ENCODE results near the gene CEMIP. TPM values are rescaled to one million over a fixed set of nuclear protein-coding genes. Genes with fewer than 3 reads are reported as not detected.

CEMIP gene
- total and polyA plus RNA-seq, 2 of the 8 experiments (the other 6 are each of a cell fraction or from before 2014, with no cell fraction given): 0.11 to 0.60 TPM

GRCh38 chr15:80939216-80939615 is 160.0 kb downstream of the CEMIP start:
- H3K79me1 ChIP-seq (ENCODE audit: low read depth, low read length): no peaks in the 10 kb centered on the region
- no peak overlapping the region for H3K23ac ChIP-seq (ENCODE audit: insufficient read length)
- H3K27me3 ChIP-seq (replicated peaks in 1 of 4; ENCODE audit: control insufficient read depth in 3 of 4, extremely low read depth in 1 of 4, insufficient read depth in 3 of 4, low read length in 3 of 4): no peaks in the 10 kb centered on the region
- FAIRE-seq: no peak
- no peak for DNase-seq (ENCODE audit: low read depth in 1 of 2, low spot score in 2 of 2)
- peaks cover 0 to 3% of the 10 kb centered on the region in 2 experiments for H4K20me1 ChIP-seq (replicated peaks in 1 of 2; ENCODE audit: control insufficient read depth in 1 of 2, insufficient read depth in 2 of 2, low read length in 2 of 2)
- no peak overlapping the region for H4K8ac ChIP-seq (ENCODE audit: extremely low read depth, insufficient read depth, low read length)
- no peak overlapping the region for H2AK5ac ChIP-seq (ENCODE audit: low read depth, low read length)
- H3K4ac ChIP-seq (replicated peaks; ENCODE audit: insufficient read length, low read depth, low read length): no peak overlapping the region
- no peaks in the 10 kb centered on the region for H3K9me3 ChIP-seq (ENCODE audit: insufficient read depth in 2 of 2, low read depth in 1 of 2, low read length in 1 of 2)
- CTCF ChIA-PET (ENCODE audit: partially characterized antibody): interaction anchor here (1.2 to 2.3 kb wide), 3 partner anchors 11 to 31 kb away, joined by 3 to 12 read pairs (median 4); no protein-coding TSS in a partner anchor
- no peak overlapping the region for H3K9ac ChIP-seq (replicated peaks in 1 of 4; ENCODE audit: extremely low read depth in 1 of 4, low read depth in 3 of 4, low read length in 3 of 4)
- H2BK15ac ChIP-seq (ENCODE audit: low read length): no peak overlapping the region
- H3K4me2 ChIP-seq (ENCODE audit: insufficient read depth in 1 of 2, low read depth in 2 of 2, low read length in 2 of 2): no peak overlapping the region
- H3K36me3 ChIP-seq (ENCODE audit: control insufficient read depth in 2 of 4, insufficient read depth in 4 of 4, low read length in 3 of 4): peaks cover 0 to 4% (median 1%) of the 10 kb centered on the region in 4 experiments; a peak in 4 of 8 replicates
- 90% methylated on average over 3 of the region's 3 CpGs; no CpG with 5 or more reads in 1 of the 2 experiments for whole genome bisulfite sequencing, 2 experiments (ENCODE audit: extremely low coverage in 1 of 2, insufficient coverage in 1 of 2, insufficient read length in 1 of 2, insufficient replicate concordance in 2 of 2, low coverage in 1 of 2, low lambda C conversion rate in 2 of 2, missing lambda C conversion rate in 1 of 2)
- H2BK120ac ChIP-seq (replicated peaks; ENCODE audit: low read depth, low read length): no peak overlapping the region
- no peak overlapping the region for H3K56ac ChIP-seq (replicated peaks; ENCODE audit: insufficient read length, low read depth, low read length)
- H3K23me2 ChIP-seq (ENCODE audit: low read depth, low read length): no peaks in the 10 kb centered on the region; the same call in 1 of the 2 replicates
- POLR2A ChIA-PET (ENCODE audit: partially characterized antibody): no interaction called here
- H2BK12ac ChIP-seq (ENCODE audit: low read depth, low read length): no peak overlapping the region
- H3K4me1 ChIP-seq (replicated peaks in 1 of 4; ENCODE audit: control insufficient read depth in 3 of 4, insufficient read depth in 4 of 4, low read length in 3 of 4): peaks cover 0 to 2% (median 0%) of the 10 kb centered on the region in 4 experiments; a peak in 1 of 7 replicates
- no peak overlapping the region for H3K18ac ChIP-seq (ENCODE audit: extremely low read depth, low read length)
- no peak overlapping the region for H3K27ac ChIP-seq (ENCODE audit: low read depth, low read length)
- H4K5ac ChIP-seq (ENCODE audit: insufficient read length, low read depth, low read length): no peak overlapping the region
- H2BK5ac ChIP-seq (ENCODE audit: low read depth, low read length): no peak overlapping the region
- H2BK20ac ChIP-seq (ENCODE audit: low read length): no peak overlapping the region
- H4K91ac ChIP-seq (replicated peaks; ENCODE audit: insufficient read length, low read length): no peak overlapping the region
- no peak overlapping the region for H3K4me3 ChIP-seq (ENCODE audit: extremely low read depth in 1 of 4, insufficient read depth in 2 of 4, low read depth in 3 of 4, low read length in 4 of 4)
- no peak for TF ChIP-seq RXRA (IDR thresholded peaks at IDR 0.05; ENCODE audit: insufficient read depth, low read depth, low read length)
- TF ChIP-seq MAX (IDR thresholded peaks at IDR 0.05): no peak
- H2AFZ ChIP-seq (ENCODE audit: low read length): no peak overlapping the region
- no peaks in the 10 kb centered on the region for H3K79me2 ChIP-seq (ENCODE audit: control insufficient read depth in 1 of 2, insufficient read depth in 2 of 2, low read length in 2 of 2)
- no peak overlapping the region for H3K14ac ChIP-seq (ENCODE audit: insufficient read length)
